Gastrocnemius medialis (tissue), 4 donors: ENCODE measurements around the gene SNX30.

Experiments used
- POLR2A ChIP-seq, 2 donors: fragments of 450-650 bp; IDR thresholded peaks; one replicate each; pipeline ENCODE4 v1.6.1; 2017; ENCODE audit warnings: antibody characterized with exemption in 2 of 2, mild to moderate bottlenecking in 2 of 2, moderate library complexity in 2 of 2
- TF ChIP-seq, protein P1 (sequence below), 5 experiments: fragments of 450-650 bp in 3 of 5; fragments of 200-600 bp in 2 of 5; sonication (generic) in 2 of 5; IDR thresholded peaks in 4 of 5; conservative IDR thresholded peaks in 1 of 5; 1 replicate in 4 of 5; 2 replicates in 1 of 5; pipeline ENCODE4 v1.5.1; 2016 to 2019; ENCODE audit warnings: antibody characterized with exemption in 5 of 5, mild to moderate bottlenecking in 3 of 5, moderate library complexity in 3 of 5

DNA sequence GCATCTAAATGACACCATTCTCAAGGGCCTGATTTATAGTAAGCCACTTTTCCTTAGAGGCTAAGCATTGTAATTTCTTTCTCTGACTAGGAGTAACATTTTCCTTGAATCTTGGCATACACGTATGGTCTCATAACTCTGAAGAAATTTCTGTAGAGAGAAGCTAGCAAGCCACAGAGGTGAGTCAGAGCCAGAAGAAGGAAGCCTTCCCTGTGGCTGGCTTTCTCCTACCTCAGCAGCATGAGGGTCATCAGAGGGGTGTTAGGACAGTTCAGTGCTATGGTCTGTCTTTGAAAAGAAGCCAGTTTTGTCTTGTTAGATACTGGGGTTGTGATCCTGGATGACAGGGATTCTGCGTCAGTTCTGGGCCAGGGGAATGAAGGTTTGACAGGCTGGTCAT is 3.2 kb downstream of the SNX30 start:
- TF ChIP-seq POLR2A (IDR thresholded peaks at IDR 0.05) = no peak
- TF ChIP-seq, protein P1, sequence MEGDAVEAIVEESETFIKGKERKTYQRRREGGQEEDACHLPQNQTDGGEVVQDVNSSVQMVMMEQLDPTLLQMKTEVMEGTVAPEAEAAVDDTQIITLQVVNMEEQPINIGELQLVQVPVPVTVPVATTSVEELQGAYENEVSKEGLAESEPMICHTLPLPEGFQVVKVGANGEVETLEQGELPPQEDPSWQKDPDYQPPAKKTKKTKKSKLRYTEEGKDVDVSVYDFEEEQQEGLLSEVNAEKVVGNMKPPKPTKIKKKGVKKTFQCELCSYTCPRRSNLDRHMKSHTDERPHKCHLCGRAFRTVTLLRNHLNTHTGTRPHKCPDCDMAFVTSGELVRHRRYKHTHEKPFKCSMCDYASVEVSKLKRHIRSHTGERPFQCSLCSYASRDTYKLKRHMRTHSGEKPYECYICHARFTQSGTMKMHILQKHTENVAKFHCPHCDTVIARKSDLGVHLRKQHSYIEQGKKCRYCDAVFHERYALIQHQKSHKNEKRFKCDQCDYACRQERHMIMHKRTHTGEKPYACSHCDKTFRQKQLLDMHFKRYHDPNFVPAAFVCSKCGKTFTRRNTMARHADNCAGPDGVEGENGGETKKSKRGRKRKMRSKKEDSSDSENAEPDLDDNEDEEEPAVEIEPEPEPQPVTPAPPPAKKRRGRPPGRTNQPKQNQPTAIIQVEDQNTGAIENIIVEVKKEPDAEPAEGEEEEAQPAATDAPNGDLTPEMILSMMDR (IDR thresholded peaks at IDR 0.05 in 4 of 5, conservative IDR thresholded peaks at IDR 0.05 in 1 of 5) = no peak
